ENCODE measurements around the gene RNF207.
A peak's percentile ranks its signal among the peaks of the same experiment; 100 is the strongest.

Gene RNF207

DNA sequence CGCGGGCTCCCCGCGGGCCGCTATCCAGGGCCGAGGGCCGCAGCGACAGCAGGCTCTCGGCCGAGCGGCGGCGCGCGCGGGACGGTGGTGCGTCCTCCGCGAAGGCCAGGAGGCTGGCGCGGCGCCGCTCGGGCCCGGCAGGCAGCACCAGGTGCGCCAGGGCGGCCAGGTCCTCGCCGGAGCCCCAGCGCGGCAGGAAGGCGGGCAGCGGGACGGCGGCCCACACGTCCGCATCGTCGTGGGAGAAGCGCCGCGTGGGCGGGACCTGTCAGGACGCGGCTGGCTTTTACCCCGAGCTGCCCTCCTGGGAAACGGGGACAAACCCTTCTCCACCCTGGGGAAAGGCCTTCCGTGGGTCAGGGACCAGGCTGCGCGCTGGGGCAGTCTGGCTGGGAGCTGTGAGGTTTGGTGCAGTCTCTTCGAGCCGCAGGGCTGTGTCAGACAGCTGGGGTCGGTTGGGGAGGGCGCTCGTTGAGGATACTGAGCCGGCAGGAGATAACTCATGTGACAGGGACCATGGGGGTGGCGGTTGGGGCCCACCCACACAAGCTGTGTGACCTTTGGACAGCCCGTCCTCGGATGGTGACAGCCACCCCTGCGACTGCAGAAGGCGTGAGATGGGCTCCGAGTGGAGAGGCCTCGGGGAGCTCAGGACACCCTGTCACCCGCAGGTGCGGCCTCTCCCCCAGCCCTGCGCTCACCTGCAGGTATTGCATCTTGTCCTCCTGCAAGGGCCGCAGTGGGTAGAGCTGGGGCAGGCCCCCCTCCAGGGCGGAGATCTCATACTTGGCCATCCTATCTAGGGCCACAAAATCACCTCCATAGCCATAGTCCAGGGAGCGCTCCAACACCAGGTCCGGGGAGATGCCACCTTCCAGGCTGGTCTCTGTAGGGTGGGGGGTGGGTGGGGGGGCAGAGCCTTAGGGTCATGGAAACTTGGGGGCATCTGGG is 44.1 kb downstream of the RNF207 start:
- peaks cover 23 to 31% of the 10 kb centered on the region in 2 donors for H3K27me3 ChIP-seq (ENCODE audit: control insufficient read depth in 2 of 2, insufficient read depth in 2 of 2, low read length in 2 of 2)
- no peak overlapping the region for H3K4me3 ChIP-seq (ENCODE audit: low read length in 2 of 2)
- peaks cover 0 to 5% of the 10 kb centered on the region in 2 donors for H3K36me3 ChIP-seq (ENCODE audit: control insufficient read depth in 2 of 2, insufficient read depth in 2 of 2, low read length in 2 of 2)
- H3K27ac ChIP-seq (ENCODE audit: low read depth in 2 of 2, low read length in 2 of 2) = peak overlapping the region in 1 of 2 donors; percentile 14
- H3K9me3 ChIP-seq (ENCODE audit: control insufficient read depth in 2 of 2, low read length in 2 of 2) = no peaks in the 10 kb centered on the region
- peaks cover 13 to 14% of the 10 kb centered on the region in 2 donors for H3K4me1 ChIP-seq (ENCODE audit: control insufficient read depth in 2 of 2, insufficient read depth in 2 of 2, low read length in 2 of 2)
- peak overlapping the region in 1 of 2 donors; percentile 47 for H3K9ac ChIP-seq (ENCODE audit: low read depth in 1 of 2, low read length in 2 of 2)

GRCh38 chr1:6251233-6251632 is 45.3 kb downstream of the RNF207 start:
- Histone ChIP-seq H3K4me3 (ENCODE audit: low read length in 2 of 2) (no peak overlapping the region), H3K4me1 (ENCODE audit: control insufficient read depth in 2 of 2, insufficient read depth in 2 of 2, low read length in 2 of 2) (peaks cover 9% of the 10 kb centered on the region in 2 donors), H3K9ac (ENCODE audit: low read depth in 1 of 2, low read length in 2 of 2) (no peak overlapping the region), H3K27me3 (ENCODE audit: control insufficient read depth in 2 of 2, insufficient read depth in 2 of 2, low read length in 2 of 2) (peaks cover 19 to 28% of the 10 kb centered on the region in 2 donors), H3K36me3 (ENCODE audit: control insufficient read depth in 2 of 2, insufficient read depth in 2 of 2, low read length in 2 of 2) (peaks cover 0 to 5% of the 10 kb centered on the region in 2 donors), H3K9me3 (ENCODE audit: control insufficient read depth in 2 of 2, low read length in 2 of 2) (no peaks in the 10 kb centered on the region), H3K27ac (ENCODE audit: low read depth in 2 of 2, low read length in 2 of 2) (no peak overlapping the region)

DNA sequence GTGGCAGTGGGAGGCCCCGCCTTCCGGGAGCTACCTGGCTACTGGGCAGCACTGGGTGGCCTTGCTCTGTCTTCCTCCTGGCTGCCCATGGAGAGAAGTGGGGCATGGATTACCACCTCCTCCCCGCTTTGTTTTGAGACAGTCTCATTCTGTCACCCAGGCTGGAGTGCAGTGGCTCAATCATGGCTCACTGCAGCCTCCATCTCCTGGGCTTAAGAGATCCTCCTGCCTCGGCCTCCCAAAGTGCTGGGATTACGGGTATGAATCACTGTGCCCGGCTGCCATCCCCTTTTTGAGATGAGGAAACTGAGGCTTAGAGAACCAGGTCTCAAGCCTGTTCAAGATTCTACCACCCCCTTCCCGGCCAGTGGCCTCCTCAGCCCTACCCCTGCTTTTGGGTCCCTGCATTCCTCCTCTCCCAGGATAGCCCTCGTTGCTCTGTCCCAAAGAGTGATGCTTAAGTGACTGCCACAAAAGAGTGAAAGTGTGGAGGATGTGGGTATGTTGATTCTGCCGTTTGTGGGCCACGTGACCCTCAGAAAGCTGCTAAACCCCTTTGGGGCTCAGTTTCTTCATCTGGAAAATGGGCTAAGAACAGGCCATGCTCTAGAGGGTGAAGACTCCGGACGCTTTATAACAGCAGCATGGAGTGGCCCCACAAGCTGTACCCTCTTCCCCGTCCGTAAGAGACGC is 45.9 kb downstream of the RNF207 start:
- Histone ChIP-seq H3K4me3 (ENCODE audit: low read length in 2 of 2) (no peak overlapping the region), H3K27me3 (ENCODE audit: control insufficient read depth in 2 of 2, insufficient read depth in 2 of 2, low read length in 2 of 2) (peaks cover 19 to 24% of the 10 kb centered on the region in 2 donors), H3K9me3 (ENCODE audit: control insufficient read depth in 2 of 2, low read length in 2 of 2) (no peaks in the 10 kb centered on the region), H3K36me3 (ENCODE audit: control insufficient read depth in 2 of 2, insufficient read depth in 2 of 2, low read length in 2 of 2) (peaks cover 0 to 5% of the 10 kb centered on the region in 2 donors), H3K27ac (ENCODE audit: low read depth in 2 of 2, low read length in 2 of 2) (no peak overlapping the region), H3K9ac (ENCODE audit: low read depth in 1 of 2, low read length in 2 of 2) (no peak overlapping the region), H3K4me1 (ENCODE audit: control insufficient read depth in 2 of 2, insufficient read depth in 2 of 2, low read length in 2 of 2) (peaks cover 5 to 8% of the 10 kb centered on the region in 2 donors)

GRCh38 chr1:6252374-6252710 is 46.4 kb downstream of the RNF207 start:
- no peak overlapping the region for H3K4me3 ChIP-seq (ENCODE audit: low read length in 2 of 2)
- H3K27me3 ChIP-seq (ENCODE audit: control insufficient read depth in 2 of 2, insufficient read depth in 2 of 2, low read length in 2 of 2) = peaks cover 19 to 22% of the 10 kb centered on the region in 2 donors

DNA sequence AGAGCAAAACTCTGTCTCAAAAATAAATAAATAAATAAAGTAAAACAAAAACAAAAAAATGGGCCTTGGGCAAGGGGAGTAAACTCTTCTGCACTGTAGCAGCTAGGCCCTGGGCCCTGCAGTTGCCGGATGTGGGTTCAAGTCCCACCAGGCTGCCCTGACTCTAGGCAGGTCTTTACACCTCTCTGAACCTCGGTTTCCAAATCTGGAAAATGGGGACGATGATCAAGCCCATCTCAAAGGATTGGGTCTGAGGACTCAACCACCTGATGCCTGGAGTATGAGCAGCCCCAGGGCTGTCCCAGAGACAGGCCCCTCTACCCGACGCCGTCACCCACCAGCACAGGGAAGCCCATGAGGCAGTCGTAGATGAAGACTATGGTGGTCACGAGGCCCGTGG is 47.5 kb downstream of the RNF207 start:
- Histone ChIP-seq H3K27ac (ENCODE audit: low read depth in 2 of 2, low read length in 2 of 2) (no peak overlapping the region), H3K9ac (ENCODE audit: low read depth in 1 of 2, low read length in 2 of 2) (no peak overlapping the region), H3K9me3 (ENCODE audit: control insufficient read depth in 2 of 2, low read length in 2 of 2) (no peaks in the 10 kb centered on the region), H3K4me1 (ENCODE audit: control insufficient read depth in 2 of 2, insufficient read depth in 2 of 2, low read length in 2 of 2) (peaks cover 5 to 6% of the 10 kb centered on the region in 2 donors), H3K36me3 (ENCODE audit: control insufficient read depth in 2 of 2, insufficient read depth in 2 of 2, low read length in 2 of 2) (peaks cover 0 to 5% of the 10 kb centered on the region in 2 donors), H3K27me3 (ENCODE audit: control insufficient read depth in 2 of 2, insufficient read depth in 2 of 2, low read length in 2 of 2) (peaks cover 16 to 19% of the 10 kb centered on the region in 2 donors), H3K4me3 (ENCODE audit: low read length in 2 of 2) (no peak overlapping the region)

More at GRCh38 chr1:6252374-6252710, 46.4 kb downstream of the RNF207 start:
- peaks cover 5 to 6% of the 10 kb centered on the region in 2 donors for H3K4me1 ChIP-seq (ENCODE audit: control insufficient read depth in 2 of 2, insufficient read depth in 2 of 2, low read length in 2 of 2)
- H3K36me3 ChIP-seq (ENCODE audit: control insufficient read depth in 2 of 2, insufficient read depth in 2 of 2, low read length in 2 of 2) = peaks cover 0 to 5% of the 10 kb centered on the region in 2 donors
- no peaks in the 10 kb centered on the region for H3K9me3 ChIP-seq (ENCODE audit: control insufficient read depth in 2 of 2, low read length in 2 of 2)
- no peak overlapping the region for H3K9ac ChIP-seq (ENCODE audit: low read depth in 1 of 2, low read length in 2 of 2)
- H3K27ac ChIP-seq (ENCODE audit: low read depth in 2 of 2, low read length in 2 of 2) = no peak overlapping the region

- no peak overlapping the region for H3K27ac ChIP-seq (ENCODE audit: low read depth in 2 of 2, low read length in 2 of 2)
- no peak overlapping the region for H3K4me3 ChIP-seq (ENCODE audit: low read length in 2 of 2)
- H3K9me3 ChIP-seq (ENCODE audit: control insufficient read depth in 2 of 2, low read length in 2 of 2) = no peaks in the 10 kb centered on the region
- H3K9ac ChIP-seq (ENCODE audit: low read depth in 1 of 2, low read length in 2 of 2) = no peak overlapping the region
- peaks cover 7 to 10% of the 10 kb centered on the region in 2 donors for H3K4me1 ChIP-seq (ENCODE audit: control insufficient read depth in 2 of 2, insufficient read depth in 2 of 2, low read length in 2 of 2)
- peaks cover 12 to 13% of the 10 kb centered on the region in 2 donors for H3K27me3 ChIP-seq (ENCODE audit: control insufficient read depth in 2 of 2, insufficient read depth in 2 of 2, low read length in 2 of 2)
- peaks cover 0 to 5% of the 10 kb centered on the region in 2 donors for H3K36me3 ChIP-seq (ENCODE audit: control insufficient read depth in 2 of 2, insufficient read depth in 2 of 2, low read length in 2 of 2)
Measured at GRCh38 chr1:6254691-6255090, 48.8 kb downstream of the RNF207 start.

- no peak overlapping the region for H3K4me3 ChIP-seq (ENCODE audit: low read length in 2 of 2)
- H3K27ac ChIP-seq (ENCODE audit: low read depth in 2 of 2, low read length in 2 of 2) = no peak overlapping the region
- H3K27me3 ChIP-seq (ENCODE audit: control insufficient read depth in 2 of 2, insufficient read depth in 2 of 2, low read length in 2 of 2) = peaks cover 0 to 4% of the 10 kb centered on the region in 2 donors
- peaks cover 0 to 5% of the 10 kb centered on the region in 2 donors for H3K36me3 ChIP-seq (ENCODE audit: control insufficient read depth in 2 of 2, insufficient read depth in 2 of 2, low read length in 2 of 2)
- no peaks in the 10 kb centered on the region for H3K9me3 ChIP-seq (ENCODE audit: control insufficient read depth in 2 of 2, low read length in 2 of 2)
- no peak overlapping the region for H3K9ac ChIP-seq (ENCODE audit: low read depth in 1 of 2, low read length in 2 of 2)
- peaks cover 3 to 12% of the 10 kb centered on the region in 2 donors for H3K4me1 ChIP-seq (ENCODE audit: control insufficient read depth in 2 of 2, insufficient read depth in 2 of 2, low read length in 2 of 2)
Measured at GRCh38 chr1:6256645-6257044, 50.7 kb downstream of the RNF207 start.

GRCh38 chr1:6257541-6258069 is 51.7 kb downstream of the RNF207 start:
- Histone ChIP-seq H3K9me3 (ENCODE audit: control insufficient read depth in 2 of 2, low read length in 2 of 2) (no peaks in the 10 kb centered on the region), H3K36me3 (ENCODE audit: control insufficient read depth in 2 of 2, insufficient read depth in 2 of 2, low read length in 2 of 2) (peaks cover 0 to 5% of the 10 kb centered on the region in 2 donors), H3K27me3 (ENCODE audit: control insufficient read depth in 2 of 2, insufficient read depth in 2 of 2, low read length in 2 of 2) (peaks cover 0 to 4% of the 10 kb centered on the region in 2 donors), H3K9ac (ENCODE audit: low read depth in 1 of 2, low read length in 2 of 2) (no peak overlapping the region), H3K4me3 (ENCODE audit: low read length in 2 of 2) (no peak overlapping the region), H3K4me1 (ENCODE audit: control insufficient read depth in 2 of 2, insufficient read depth in 2 of 2, low read length in 2 of 2) (peaks cover 3 to 14% of the 10 kb centered on the region in 2 donors), H3K27ac (ENCODE audit: low read depth in 2 of 2, low read length in 2 of 2) (no peak overlapping the region)

GRCh38 chr1:6258675-6259074 is 52.8 kb downstream of the RNF207 start:
- Histone ChIP-seq H3K36me3 (ENCODE audit: control insufficient read depth in 2 of 2, insufficient read depth in 2 of 2, low read length in 2 of 2) (peaks cover 2 to 5% of the 10 kb centered on the region in 2 donors), H3K4me1 (ENCODE audit: control insufficient read depth in 2 of 2, insufficient read depth in 2 of 2, low read length in 2 of 2) (peaks cover 3 to 16% of the 10 kb centered on the region in 2 donors), H3K9me3 (ENCODE audit: control insufficient read depth in 2 of 2, low read length in 2 of 2) (no peaks in the 10 kb centered on the region), H3K9ac (ENCODE audit: low read depth in 1 of 2, low read length in 2 of 2) (no peak overlapping the region), H3K27me3 (ENCODE audit: control insufficient read depth in 2 of 2, insufficient read depth in 2 of 2, low read length in 2 of 2) (peaks cover 0 to 4% of the 10 kb centered on the region in 2 donors), H3K27ac (ENCODE audit: low read depth in 2 of 2, low read length in 2 of 2) (no peak overlapping the region), H3K4me3 (ENCODE audit: low read length in 2 of 2) (no peak overlapping the region)
